Progenitor cell of endocrine pancreas (in vitro differentiated cells): ENCODE measurements around the gene KCNK7. TPM values are rescaled to one million over a fixed set of nuclear protein-coding genes. Genes with fewer than 3 reads are reported as not detected.
"Not testable (repeated sequence)": the region's sequence is repeated elsewhere in the genome, so short reads cannot be mapped to it uniquely, and the experiment has no call there.

ENCODE experiments used
- DNase-seq: peaks from one replicate; pipeline ENCODE4 v3.0.0; 2021; ENCODE audit warnings: low spot score; ENCODE audit not compliant: unreplicated experiment
- H3K27ac Mint-ChIP-seq: 2 replicates; pipeline ENCODE4 v1.8.0; 2021; ENCODE audit warnings: mild to moderate bottlenecking, moderate library complexity, mixed read lengths
- H3K27me3 Mint-ChIP-seq: 2 replicates; pipeline ENCODE4 v1.8.0; 2021; ENCODE audit warnings: mixed read lengths
- H3K36me3 Mint-ChIP-seq: 2 replicates; pipeline ENCODE4 v1.8.0; 2022; ENCODE audit warnings: mixed read lengths; ENCODE audit not compliant: insufficient read depth
- H3K4me1 Mint-ChIP-seq: 2 replicates; pipeline ENCODE4 v1.8.0; 2021; ENCODE audit warnings: low read depth, mixed read lengths
- H3K4me3 Mint-ChIP-seq: 2 replicates; pipeline ENCODE4 v1.8.0; 2021; ENCODE audit warnings: low read depth, mild to moderate bottlenecking, moderate library complexity, mixed read lengths
- H3K9me3 Mint-ChIP-seq: 2 replicates; pipeline ENCODE4 v1.8.0; 2021; ENCODE audit warnings: low read depth, mixed read lengths
- CTCF ChIP-seq: fragments of 200-600 bp; sonication (generic); IDR thresholded peaks from one replicate; pipeline ENCODE4 v1.5.0; 2021; ENCODE audit warnings: antibody characterized with exemption, mild to moderate bottlenecking; ENCODE audit not compliant: unreplicated experiment
- total RNA-seq: library from RNA; stranded (reverse); gene quantifications from 2 replicates; pipeline ENCODE4 v1.2.1, GENCODE V29; 2021

The KCNK7 gene
- total RNA-seq, 1 donor from 2014 or later: 1.7 TPM

DNA sequence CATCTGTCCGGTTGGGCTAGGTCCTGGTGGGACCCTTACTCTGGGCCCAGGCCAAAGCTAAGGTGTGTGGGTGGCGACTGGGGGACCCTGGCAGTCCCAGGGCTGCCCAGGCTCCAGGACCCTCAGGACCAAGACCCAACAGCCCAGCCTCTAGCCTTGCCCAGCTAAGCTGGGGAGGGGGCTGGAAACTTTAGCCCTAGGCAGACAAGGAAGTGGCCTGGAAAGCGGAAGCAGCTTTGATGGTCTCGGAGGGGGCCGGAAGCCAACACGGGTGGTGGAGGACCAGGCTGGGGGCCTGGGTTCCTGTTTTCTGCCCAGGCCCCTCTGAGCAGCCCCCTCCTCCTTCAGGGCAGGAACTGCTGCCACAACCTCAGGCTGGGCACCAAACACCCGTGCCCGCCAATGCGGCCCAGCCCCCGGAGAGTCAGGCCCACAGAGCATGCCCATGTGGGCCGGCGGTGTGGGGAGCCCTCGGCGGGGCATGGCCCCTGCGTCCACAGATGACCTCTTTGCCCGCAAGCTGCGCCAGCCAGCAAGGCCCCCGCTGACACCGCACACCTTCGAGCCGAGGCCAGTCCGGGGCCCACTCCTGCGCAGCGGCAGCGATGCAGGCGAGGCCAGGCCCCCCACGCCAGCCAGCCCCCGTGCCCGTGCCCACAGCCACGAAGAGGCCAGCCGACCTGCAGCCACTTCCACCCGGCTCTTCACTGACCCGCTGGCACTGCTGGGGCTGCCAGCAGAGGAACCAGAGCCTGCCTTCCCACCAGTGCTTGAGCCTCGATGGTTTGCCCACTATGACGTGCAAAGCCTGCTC is 45.1 kb upstream of the KCNK7 start:
- peaks cover 6% of the 10 kb centered on the region for H3K4me1 Mint-ChIP-seq
- no peak overlapping the region for H3K4me3 Mint-ChIP-seq
- DNase-seq: no peak
- H3K27me3 Mint-ChIP-seq: peaks cover 22% of the 10 kb centered on the region
- H3K36me3 Mint-ChIP-seq: peaks cover 3% of the 10 kb centered on the region
- no peak for TF ChIP-seq CTCF
- no peaks in the 10 kb centered on the region for H3K9me3 Mint-ChIP-seq
- no peak overlapping the region for H3K27ac Mint-ChIP-seq

DNA sequence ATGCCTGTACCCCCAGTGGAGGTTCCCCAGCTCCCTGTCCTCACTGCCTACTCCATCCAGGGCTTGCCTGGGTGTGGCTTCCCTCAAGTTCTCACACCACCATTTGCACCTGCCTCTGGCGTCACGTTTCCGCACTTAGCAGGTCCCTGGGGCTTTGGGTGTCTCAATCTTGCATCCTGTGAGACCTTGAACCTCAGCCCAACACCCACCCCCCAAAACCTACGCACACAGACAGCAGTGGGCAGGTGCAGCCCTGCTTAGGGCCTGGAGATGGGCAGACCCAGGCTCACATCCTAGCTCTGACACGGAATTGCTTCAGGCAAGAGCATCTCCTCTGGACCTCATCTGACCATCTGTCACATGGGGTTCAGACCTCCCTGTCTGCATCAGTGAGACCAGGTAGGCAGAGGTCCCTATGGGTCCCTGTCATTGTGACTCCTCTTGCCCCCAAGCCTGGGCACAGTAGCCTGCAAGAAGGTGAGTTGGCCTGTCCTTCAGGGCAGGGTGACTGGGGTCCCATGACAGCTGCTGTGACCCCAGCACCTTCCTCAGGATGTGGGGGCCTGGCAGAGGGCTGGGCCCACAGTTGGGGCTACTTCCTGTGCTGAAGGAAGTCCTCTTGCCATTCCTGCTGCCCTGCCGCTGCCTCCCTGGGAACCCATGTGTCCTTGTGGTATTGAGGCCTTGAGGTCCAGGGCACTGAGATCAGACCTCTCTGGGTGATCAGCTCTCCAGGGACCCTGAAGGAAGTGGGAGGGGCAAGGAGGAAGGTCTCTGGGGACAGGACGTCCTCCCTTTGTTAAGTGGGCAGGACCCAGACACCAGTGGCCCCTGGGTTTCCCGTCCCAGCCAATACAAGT is 44.3 kb upstream of the KCNK7 start:
- DNase-seq: no peak
- Mint-ChIP-seq H3K27me3 (peaks cover 19% of the 10 kb centered on the region), H3K4me3 (no peak overlapping the region), H3K36me3 (peaks cover 3% of the 10 kb centered on the region), H3K27ac (no peak overlapping the region), H3K4me1 (peaks cover 6% of the 10 kb centered on the region), H3K9me3 (no peaks in the 10 kb centered on the region)
- TF ChIP-seq CTCF: no peak

GRCh38 chr11:65639228-65639597 is 43.6 kb upstream of the KCNK7 start:
- H3K27ac Mint-ChIP-seq, H3K4me3 Mint-ChIP-seq, DNase-seq, H3K4me1 Mint-ChIP-seq, H3K36me3 Mint-ChIP-seq, H3K9me3 Mint-ChIP-seq: not testable (repeated sequence)
- peaks cover 16% of the 10 kb centered on the region for H3K27me3 Mint-ChIP-seq

DNA sequence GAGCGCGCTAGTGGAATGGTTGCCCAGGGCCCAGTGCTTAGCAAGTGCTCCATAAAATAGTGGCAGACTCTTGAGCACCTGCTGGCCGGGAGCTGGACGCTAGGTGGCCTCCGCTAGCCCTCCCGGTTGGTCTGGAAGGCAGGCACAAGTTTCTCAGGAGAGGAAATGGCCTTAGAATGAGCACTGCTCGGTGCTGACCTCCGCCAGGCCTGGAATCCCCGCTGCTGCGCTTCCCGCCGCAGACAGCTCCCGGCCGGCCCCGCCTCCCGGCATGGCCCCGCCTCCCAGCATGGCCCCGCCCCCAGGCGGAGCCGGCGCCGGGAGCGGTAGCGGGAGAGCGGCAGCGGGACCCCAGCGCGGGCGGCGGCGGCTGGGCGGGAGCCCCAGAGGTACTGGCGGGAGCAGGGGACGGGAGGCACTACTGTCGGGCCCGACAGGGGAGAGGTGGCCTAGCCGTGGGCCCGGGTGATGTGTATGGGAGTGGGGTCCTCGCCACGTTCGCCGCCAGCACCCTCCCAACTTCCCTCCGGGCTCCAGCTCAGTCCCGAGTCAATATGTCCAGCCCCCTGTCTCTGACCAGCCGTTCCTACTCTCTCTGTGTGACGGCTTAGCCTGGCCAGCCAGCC is 42.3 kb upstream of the KCNK7 start, which contains the start of gene SIPA1:
Gene SIPA1 (plus strand): TSS at position 308 of the 626 bp plus-strand sequence. CDS start 2,821 bp downstream, outside the sequence.
- H3K27ac Mint-ChIP-seq: peak within 1 kb of the TSS; percentile 81
- DNase-seq: peak; percentile 60
- peaks cover 3% of the 10 kb centered on the region for H3K36me3 Mint-ChIP-seq
- H3K4me3 Mint-ChIP-seq: peak within 1 kb of the TSS; percentile 70
- peaks cover 6% of the 10 kb centered on the region for H3K27me3 Mint-ChIP-seq
- no peaks in the 10 kb centered on the region for H3K9me3 Mint-ChIP-seq
- TF ChIP-seq CTCF: peak; percentile 56
- H3K4me1 Mint-ChIP-seq: peaks cover 6% of the 10 kb centered on the region

DNA sequence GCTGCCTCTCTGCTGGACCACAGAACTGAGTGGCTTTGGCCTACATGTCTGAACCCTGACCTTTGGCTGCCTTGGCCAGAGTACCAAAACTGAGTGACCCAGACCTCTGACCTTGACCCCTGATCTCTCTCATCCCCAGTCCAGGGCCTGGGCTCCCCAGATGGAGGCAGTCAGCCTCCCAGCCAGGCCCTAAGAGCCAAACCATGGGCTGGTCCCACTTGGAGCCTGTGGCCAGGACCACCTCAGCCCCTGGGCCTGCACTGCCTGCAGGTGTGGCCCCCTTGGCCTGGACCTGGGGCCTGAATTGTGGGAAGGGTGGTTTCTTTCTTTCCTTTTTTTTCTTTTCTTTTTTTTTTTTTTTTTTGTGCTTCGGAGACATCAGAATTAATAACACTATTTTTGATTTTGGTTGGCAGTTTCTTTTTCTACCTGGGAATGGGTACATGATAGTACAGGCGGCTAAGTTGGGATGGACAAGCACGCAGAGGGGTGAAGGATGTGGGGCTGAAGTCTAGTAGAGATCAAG is 41.5 kb upstream of the KCNK7 start:
- H3K4me1 Mint-ChIP-seq: peaks cover 6% of the 10 kb centered on the region
- no peak for DNase-seq
- H3K36me3 Mint-ChIP-seq: peaks cover 3% of the 10 kb centered on the region
- H3K9me3 Mint-ChIP-seq: no peaks in the 10 kb centered on the region
- H3K27me3 Mint-ChIP-seq: peaks cover 5% of the 10 kb centered on the region
- H3K27ac Mint-ChIP-seq: no peak overlapping the region
- TF ChIP-seq CTCF: no peak
- H3K4me3 Mint-ChIP-seq: no peak overlapping the region
